Measurements from ENCODE around the gene SRGN.

SRGN gene

DNA sequence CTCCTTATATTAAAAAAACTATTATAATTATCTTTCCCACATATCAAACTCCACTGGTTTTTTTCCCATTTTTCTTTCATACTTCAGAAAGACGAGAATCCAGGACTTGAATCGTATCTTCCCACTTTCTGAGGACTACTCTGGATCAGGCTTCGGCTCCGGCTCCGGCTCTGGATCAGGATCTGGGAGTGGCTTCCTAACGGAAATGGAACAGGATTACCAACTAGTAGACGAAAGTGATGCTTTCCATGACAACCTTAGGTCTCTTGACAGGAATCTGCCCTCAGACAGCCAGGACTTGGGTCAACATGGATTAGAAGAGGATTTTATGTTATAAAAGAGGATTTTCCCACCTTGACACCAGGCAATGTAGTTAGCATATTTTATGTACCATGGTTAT lies 15.9 kb downstream of the SRGN start:
- no peak for TF ChIP-seq ARNT (IDR thresholded peaks at IDR 0.05)
- TF ChIP-seq SP1 (IDR thresholded peaks at IDR 0.05), result no peak
- no peak for TF ChIP-seq FOXA1 (IDR thresholded peaks at IDR 0.05)
- no peak for TF ChIP-seq NFRKB (IDR thresholded peaks at IDR 0.05)
- no peak for TF ChIP-seq HDGF (IDR thresholded peaks at IDR 0.05; ENCODE audit: borderline replicate concordance)
- TF ChIP-seq, protein P1, sequence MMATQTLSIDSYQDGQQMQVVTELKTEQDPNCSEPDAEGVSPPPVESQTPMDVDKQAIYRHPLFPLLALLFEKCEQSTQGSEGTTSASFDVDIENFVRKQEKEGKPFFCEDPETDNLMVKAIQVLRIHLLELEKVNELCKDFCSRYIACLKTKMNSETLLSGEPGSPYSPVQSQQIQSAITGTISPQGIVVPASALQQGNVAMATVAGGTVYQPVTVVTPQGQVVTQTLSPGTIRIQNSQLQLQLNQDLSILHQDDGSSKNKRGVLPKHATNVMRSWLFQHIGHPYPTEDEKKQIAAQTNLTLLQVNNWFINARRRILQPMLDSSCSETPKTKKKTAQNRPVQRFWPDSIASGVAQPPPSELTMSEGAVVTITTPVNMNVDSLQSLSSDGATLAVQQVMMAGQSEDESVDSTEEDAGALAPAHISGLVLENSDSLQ (IDR thresholded peaks at IDR 0.05), result no peak
- TF ChIP-seq FOXK2 (IDR thresholded peaks at IDR 0.05), result no peak
- TF ChIP-seq SUZ12 (IDR thresholded peaks at IDR 0.05), result no peak
- no peak for TF ChIP-seq FOXM1 (IDR thresholded peaks at IDR 0.05; ENCODE audit: borderline replicate concordance)
- TF ChIP-seq LEF1 (IDR thresholded peaks at IDR 0.05; ENCODE audit: borderline replicate concordance), result no peak
- TF ChIP-seq ZNF384 (IDR thresholded peaks at IDR 0.05), result no peak
- TF ChIP-seq L3MBTL2 (conservative IDR thresholded peaks at IDR 0.05), result no peak
- no peak for TF ChIP-seq ELF4 (IDR thresholded peaks at IDR 0.05)
- TF ChIP-seq CTBP1 (IDR thresholded peaks at IDR 0.05; ENCODE audit: borderline replicate concordance), result no peak
- no peak for TF ChIP-seq BHLHE40 (IDR thresholded peaks at IDR 0.05; ENCODE audit: borderline replicate concordance)
- no peak for TF ChIP-seq TARDBP (IDR thresholded peaks at IDR 0.05)
- DNase-seq (ENCODE audit: extremely low spot score), result no peak
- CTCF ChIA-PET, result no interaction called here
- POLR2A ChIA-PET, result no interaction called here

DNA sequence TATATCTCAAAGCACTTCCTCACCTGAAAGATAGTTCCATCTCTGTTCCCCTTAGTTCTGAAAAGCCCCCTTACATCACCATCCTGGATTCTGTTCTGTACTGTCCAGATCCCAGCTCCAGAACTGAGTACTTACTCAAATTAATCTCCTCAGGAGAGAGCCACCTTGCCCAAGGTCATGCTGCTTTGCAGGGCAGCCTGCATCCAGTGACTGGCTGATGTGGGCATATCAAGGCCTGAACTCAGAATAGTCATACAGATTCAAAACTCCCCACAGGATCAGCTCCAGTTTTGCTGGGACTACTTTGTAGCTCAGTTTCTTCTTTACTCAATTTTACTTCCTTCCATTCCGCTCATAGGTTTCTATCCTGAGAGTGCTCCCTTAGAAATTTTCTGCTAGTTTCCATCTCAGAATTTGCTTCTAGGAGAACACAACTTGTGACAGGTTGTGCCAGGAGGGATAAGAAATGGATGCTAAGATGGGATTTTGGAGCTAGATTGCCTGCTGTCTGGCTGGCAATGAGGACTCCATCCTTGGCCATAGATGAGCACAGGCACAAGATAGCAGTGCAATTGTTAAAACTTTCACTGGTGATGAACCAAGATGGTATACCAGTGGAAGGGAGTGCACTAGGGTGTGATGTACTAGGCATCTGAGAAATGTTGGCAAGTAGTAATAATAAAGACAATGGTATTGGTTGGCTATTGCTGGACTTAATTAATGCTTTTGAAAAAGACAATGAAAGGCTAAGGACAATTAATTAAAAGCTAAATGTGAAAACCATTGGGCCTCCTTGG lies 17.3 kb downstream of the SRGN start:
- TF ChIP-seq, protein P1 (IDR thresholded peaks at IDR 0.05), result no peak
- no peak for TF ChIP-seq SP1 (IDR thresholded peaks at IDR 0.05)
- no peak for TF ChIP-seq ZNF384 (IDR thresholded peaks at IDR 0.05)
- no peak for TF ChIP-seq CTBP1 (IDR thresholded peaks at IDR 0.05; ENCODE audit: borderline replicate concordance)
- TF ChIP-seq HDGF (IDR thresholded peaks at IDR 0.05; ENCODE audit: borderline replicate concordance), result no peak
- TF ChIP-seq L3MBTL2 (conservative IDR thresholded peaks at IDR 0.05), result no peak
- no peak for TF ChIP-seq ELF4 (IDR thresholded peaks at IDR 0.05)
- DNase-seq (ENCODE audit: extremely low spot score), result no peak
- ChIA-PET POLR2A (no interaction called here), CTCF (no interaction called here)

DNA sequence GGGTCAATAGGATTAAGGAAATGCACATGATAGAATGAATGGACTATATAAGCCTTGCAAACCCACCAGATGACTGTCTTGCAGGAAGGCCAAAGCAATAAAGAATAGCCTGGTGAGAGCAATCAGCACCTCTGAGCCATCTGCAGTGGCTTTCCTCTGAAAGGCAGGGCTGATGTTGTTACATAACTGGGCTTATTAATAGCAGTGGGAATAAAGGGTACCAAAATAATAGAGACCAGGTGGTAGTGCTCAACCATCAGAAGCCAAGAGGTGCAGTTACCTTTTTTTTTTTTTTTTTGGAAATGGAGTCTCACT lies 19.2 kb downstream of the SRGN start:
- CTCF ChIA-PET, result no interaction called here

DNA sequence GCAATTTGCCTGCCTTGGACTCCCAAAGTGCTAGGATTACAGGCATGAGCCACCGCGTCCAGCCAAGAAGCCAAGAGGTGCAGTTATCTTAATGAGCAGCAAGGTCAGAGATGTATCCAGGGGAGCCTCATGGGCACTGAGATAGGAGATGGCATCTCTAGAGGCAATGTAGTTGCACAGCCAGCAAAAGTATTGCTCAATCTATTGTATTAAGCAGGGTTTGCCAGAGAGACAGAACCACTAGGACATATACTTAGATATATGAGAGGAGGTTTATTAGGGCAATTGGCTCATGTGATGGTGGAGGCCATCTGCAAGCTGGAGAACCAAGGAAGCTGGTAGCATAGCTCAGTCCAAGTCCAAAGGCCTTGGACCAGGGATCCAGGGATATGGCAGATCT lies 19.8 kb downstream of the SRGN start:
- no peak for DNase-seq (ENCODE audit: extremely low spot score)
- ChIA-PET CTCF (interaction anchor here (0.6 kb wide), 1 partner anchor 13 kb away, joined by 3 read pairs; no protein-coding TSS in a partner anchor), POLR2A (no interaction called here)
- TF ChIP-seq ARNT (IDR thresholded peaks at IDR 0.05) (no peak), ELF4 (IDR thresholded peaks at IDR 0.05) (no peak), FOXM1 (IDR thresholded peaks at IDR 0.05; ENCODE audit: borderline replicate concordance) (no peak), SP1 (IDR thresholded peaks at IDR 0.05) (no peak), L3MBTL2 (conservative IDR thresholded peaks at IDR 0.05) (no peak), SUZ12 (IDR thresholded peaks at IDR 0.05) (no peak), FOXA1 (IDR thresholded peaks at IDR 0.05) (no peak), LEF1 (IDR thresholded peaks at IDR 0.05; ENCODE audit: borderline replicate concordance) (no peak), HDGF (IDR thresholded peaks at IDR 0.05; ENCODE audit: borderline replicate concordance) (no peak)

More for the DNA sequence above, 19.2 kb downstream of the SRGN start:
- TF ChIP-seq ELF4 (IDR thresholded peaks at IDR 0.05), result no peak
- no peak for TF ChIP-seq FOXK2 (IDR thresholded peaks at IDR 0.05)
- no peak for TF ChIP-seq FOXM1 (IDR thresholded peaks at IDR 0.05; ENCODE audit: borderline replicate concordance)
- no peak for TF ChIP-seq FOXA1 (IDR thresholded peaks at IDR 0.05)
- no peak for TF ChIP-seq SP1 (IDR thresholded peaks at IDR 0.05)
- no peak for TF ChIP-seq HDGF (IDR thresholded peaks at IDR 0.05; ENCODE audit: borderline replicate concordance)
- no peak for TF ChIP-seq ZNF384 (IDR thresholded peaks at IDR 0.05)
- TF ChIP-seq, protein P1 (IDR thresholded peaks at IDR 0.05), result no peak
- no peak for TF ChIP-seq TARDBP (IDR thresholded peaks at IDR 0.05)
- no peak for TF ChIP-seq BHLHE40 (IDR thresholded peaks at IDR 0.05; ENCODE audit: borderline replicate concordance)
- no peak for TF ChIP-seq ARNT (IDR thresholded peaks at IDR 0.05)
- TF ChIP-seq SUZ12 (IDR thresholded peaks at IDR 0.05), result no peak
- TF ChIP-seq LEF1 (IDR thresholded peaks at IDR 0.05; ENCODE audit: borderline replicate concordance), result no peak
- no peak for TF ChIP-seq CTBP1 (IDR thresholded peaks at IDR 0.05; ENCODE audit: borderline replicate concordance)
- no peak for TF ChIP-seq NFRKB (IDR thresholded peaks at IDR 0.05)
- TF ChIP-seq L3MBTL2 (conservative IDR thresholded peaks at IDR 0.05), result no peak
- POLR2A ChIA-PET, result no interaction called here
- no peak for DNase-seq (ENCODE audit: extremely low spot score)

DNA sequence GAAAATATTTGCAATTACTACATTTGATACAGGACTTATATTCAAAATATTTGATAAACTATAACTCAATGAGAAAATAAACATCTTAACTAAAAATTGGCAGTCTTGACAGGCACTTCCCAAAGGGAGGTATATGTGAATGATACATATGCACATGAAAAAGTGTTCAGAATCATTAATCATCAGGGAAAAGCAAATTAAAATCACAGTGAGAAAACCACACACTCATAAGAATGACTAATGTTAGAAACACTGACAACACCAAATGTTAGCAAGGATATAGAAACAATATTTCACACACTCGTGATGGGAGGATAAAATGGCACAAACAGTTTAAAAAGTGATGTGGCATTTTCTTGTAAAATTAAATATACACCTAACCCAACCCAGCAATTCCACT lies 32.0 kb downstream of the SRGN start:
- DNase-seq (ENCODE audit: extremely low spot score), result no peak
- ChIA-PET POLR2A (no interaction called here), CTCF (no interaction called here)
- TF ChIP-seq SUZ12 (IDR thresholded peaks at IDR 0.05) (no peak), CTBP1 (IDR thresholded peaks at IDR 0.05; ENCODE audit: borderline replicate concordance) (no peak), ZNF384 (IDR thresholded peaks at IDR 0.05) (no peak), ELF4 (IDR thresholded peaks at IDR 0.05) (no peak), ARNT (IDR thresholded peaks at IDR 0.05) (no peak), L3MBTL2 (conservative IDR thresholded peaks at IDR 0.05) (no peak), TARDBP (IDR thresholded peaks at IDR 0.05) (no peak), LEF1 (IDR thresholded peaks at IDR 0.05; ENCODE audit: borderline replicate concordance) (no peak), FOXM1 (IDR thresholded peaks at IDR 0.05; ENCODE audit: borderline replicate concordance) (no peak), NFRKB (IDR thresholded peaks at IDR 0.05) (no peak), HDGF (IDR thresholded peaks at IDR 0.05; ENCODE audit: borderline replicate concordance) (no peak), FOXA1 (IDR thresholded peaks at IDR 0.05) (no peak), BHLHE40 (IDR thresholded peaks at IDR 0.05; ENCODE audit: borderline replicate concordance) (no peak), SP1 (IDR thresholded peaks at IDR 0.05) (no peak), FOXK2 (IDR thresholded peaks at IDR 0.05) (no peak)
- TF ChIP-seq, protein P1 (IDR thresholded peaks at IDR 0.05), result no peak

All from HEK293T (cell line).